OCI-LY3 (cell line): ENCODE measurements around the gene ANKRD42.

Source experiments
- H2AFZ ChIP-seq: fragments of 200-600, 300-600 bp; shearing (Covaris generic); 2 replicates; pipeline ENCODE4 v1.6.0; 2014; ENCODE audit warnings: antibody characterized with exemption, low read depth, low read length
- H3K27ac ChIP-seq: fragments of 200-600, 300-600 bp; sonication (generic); 2 replicates; pipeline ENCODE4 v1.5.1; 2014; ENCODE audit warnings: mild to moderate bottlenecking, low read length, moderate library complexity, mixed read lengths
- H3K27me3 ChIP-seq: fragments of 200-600, 300-600 bp; sonication (generic); 2 replicates; pipeline ENCODE4 v1.6.1; 2014; ENCODE audit warnings: low read depth, low read length, mixed read lengths
- H3K36me3 ChIP-seq: fragments of 200-600, 300-600 bp; sonication (generic); replicated peaks from 2 replicates; pipeline ENCODE3; 2014; ENCODE audit warnings: low read depth, low read length, mixed read lengths
- H3K4me1 ChIP-seq: fragments of 300-600, 200-600 bp; sonication (generic); 2 replicates; pipeline ENCODE4 v1.6.1; 2014; ENCODE audit warnings: low read length, mixed read lengths
- H3K4me2 ChIP-seq: fragments of 200-600, 300-600 bp; sonication (generic); 2 replicates; pipeline ENCODE4 v1.6.1; 2014; ENCODE audit warnings: low read length, mixed read lengths
- H3K4me3 ChIP-seq: fragments of 300-600, 200-600 bp; sonication (generic); 2 replicates; pipeline ENCODE4 v1.5.1; 2014; ENCODE audit warnings: antibody characterized with exemption, mild to moderate bottlenecking, low read length, moderate library complexity
- H3K79me2 ChIP-seq: fragments of 300-600, 200-600 bp; shearing (Covaris generic); 2 replicates; pipeline ENCODE4 v1.6.1; 2014; ENCODE audit warnings: mild to moderate bottlenecking, low read length, mixed read lengths
- H3K9ac ChIP-seq: fragments of 300-600, 200-600 bp; shearing (Covaris generic); 2 replicates; pipeline ENCODE4 v1.6.0; 2014; ENCODE audit warnings: mild to moderate bottlenecking, low read length, moderate library complexity
- H3K9me3 ChIP-seq: fragments of 200-600, 300-600 bp; shearing (Covaris generic); 2 replicates; pipeline ENCODE4 v1.6.1; 2014; ENCODE audit warnings: low read length, mixed read lengths; ENCODE audit not compliant: insufficient read depth
- H4K20me1 ChIP-seq: fragments of 200-600, 300-600 bp; sonication (generic); 2 replicates; pipeline ENCODE4 v1.6.1; 2016; ENCODE audit warnings: low read length, mixed read lengths; ENCODE audit not compliant: insufficient read depth
- EZH2phosphoT487 ChIP-seq: fragments of 200-600 bp; shearing (Covaris generic); IDR thresholded peaks from 2 replicates; pipeline ENCODE4 v1.6.1; 2018; ENCODE audit warnings: antibody characterized with exemption, mixed run types, low read depth
- TF ChIP-seq, protein P1 (sequence below): fragments of 200-600, 300-600 bp; sonication (generic); IDR thresholded peaks from 2 replicates; pipeline ENCODE4 v1.5.1; 2014; ENCODE audit warnings: antibody characterized with exemption, low read length, low read depth

The ANKRD42 gene

DNA sequence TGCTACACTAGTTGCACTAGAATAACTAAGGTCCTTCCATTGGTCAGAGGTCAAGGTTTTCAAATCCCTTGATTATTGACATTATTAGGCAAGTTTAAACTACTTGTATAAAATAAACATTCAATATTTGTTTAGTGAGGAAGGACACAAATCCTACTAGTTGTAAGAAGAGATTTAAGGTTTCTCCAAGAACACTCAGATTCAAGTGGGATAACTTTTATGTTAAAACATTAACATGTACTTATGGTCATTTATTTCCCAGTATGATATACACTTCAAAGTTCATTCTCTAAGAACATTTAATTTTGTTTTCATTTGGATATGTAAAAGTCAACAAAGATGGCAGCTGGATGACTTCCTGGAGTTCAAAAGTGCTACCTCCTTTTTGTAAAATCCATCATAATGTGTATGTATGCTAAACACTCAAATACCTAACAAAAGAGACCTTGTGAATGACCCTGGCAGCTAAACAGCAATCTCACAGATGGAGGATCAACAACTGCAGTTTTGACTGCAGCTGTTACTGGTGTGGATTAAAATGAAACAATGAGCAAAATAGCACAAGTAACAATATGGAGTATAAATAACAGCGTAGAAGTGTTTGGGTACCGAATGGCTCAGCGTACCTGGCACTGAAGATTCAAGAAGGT, 91.1 kb downstream of the ANKRD42 start:
- H3K9me3 ChIP-seq: no peaks in the 10 kb centered on the region
- no peak overlapping the region for H2AFZ ChIP-seq
- H3K9ac ChIP-seq: peak overlapping the region; percentile 96
- H3K4me3 ChIP-seq: peak overlapping the region; percentile 89
- H3K79me2 ChIP-seq: peaks cover 17% of the 10 kb centered on the region
- no peak overlapping the region for H3K27ac ChIP-seq
- TF ChIP-seq, protein P1, sequence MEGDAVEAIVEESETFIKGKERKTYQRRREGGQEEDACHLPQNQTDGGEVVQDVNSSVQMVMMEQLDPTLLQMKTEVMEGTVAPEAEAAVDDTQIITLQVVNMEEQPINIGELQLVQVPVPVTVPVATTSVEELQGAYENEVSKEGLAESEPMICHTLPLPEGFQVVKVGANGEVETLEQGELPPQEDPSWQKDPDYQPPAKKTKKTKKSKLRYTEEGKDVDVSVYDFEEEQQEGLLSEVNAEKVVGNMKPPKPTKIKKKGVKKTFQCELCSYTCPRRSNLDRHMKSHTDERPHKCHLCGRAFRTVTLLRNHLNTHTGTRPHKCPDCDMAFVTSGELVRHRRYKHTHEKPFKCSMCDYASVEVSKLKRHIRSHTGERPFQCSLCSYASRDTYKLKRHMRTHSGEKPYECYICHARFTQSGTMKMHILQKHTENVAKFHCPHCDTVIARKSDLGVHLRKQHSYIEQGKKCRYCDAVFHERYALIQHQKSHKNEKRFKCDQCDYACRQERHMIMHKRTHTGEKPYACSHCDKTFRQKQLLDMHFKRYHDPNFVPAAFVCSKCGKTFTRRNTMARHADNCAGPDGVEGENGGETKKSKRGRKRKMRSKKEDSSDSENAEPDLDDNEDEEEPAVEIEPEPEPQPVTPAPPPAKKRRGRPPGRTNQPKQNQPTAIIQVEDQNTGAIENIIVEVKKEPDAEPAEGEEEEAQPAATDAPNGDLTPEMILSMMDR: no peak
- TF ChIP-seq EZH2phosphoT487: no peak
- H3K4me2 ChIP-seq: peak overlapping the region; percentile 81
- peaks cover 11% of the 10 kb centered on the region for H3K4me1 ChIP-seq
- H3K36me3 ChIP-seq: no peaks in the 10 kb centered on the region
- no peaks in the 10 kb centered on the region for H4K20me1 ChIP-seq
- no peaks in the 10 kb centered on the region for H3K27me3 ChIP-seq

DNA sequence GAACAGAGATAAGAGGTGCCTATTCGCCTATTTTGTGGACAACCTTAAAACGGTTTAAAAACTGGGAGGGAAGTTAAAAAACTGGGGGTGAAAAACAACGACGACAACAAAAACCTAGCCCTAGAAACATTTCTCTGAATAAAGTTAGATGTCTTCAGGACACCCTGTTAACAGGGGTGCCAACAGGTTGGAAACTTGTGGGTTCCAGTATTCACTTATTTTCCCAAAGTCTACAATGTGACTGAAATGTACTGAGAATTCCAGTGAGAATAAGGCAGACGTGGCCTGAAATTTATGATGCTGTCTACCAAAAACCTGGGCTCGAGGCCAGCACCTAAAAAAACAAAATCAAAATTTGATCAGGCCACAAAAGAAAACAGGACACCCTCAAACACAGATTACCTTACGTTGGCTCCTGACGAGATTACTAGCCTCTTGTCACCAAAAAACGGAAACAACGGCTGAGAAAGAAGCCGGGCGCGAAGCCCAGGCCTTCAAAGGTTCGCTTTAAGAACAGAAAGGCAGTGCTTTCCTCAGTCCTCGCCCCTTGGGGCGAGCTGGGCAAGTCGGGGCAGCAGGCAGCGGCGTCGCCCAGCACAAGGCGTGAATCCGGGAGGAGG, 91.7 kb downstream of the ANKRD42 start:
- peak overlapping the region; percentile 96 for H3K9ac ChIP-seq
- no peaks in the 10 kb centered on the region for H3K9me3 ChIP-seq
- peaks cover 13% of the 10 kb centered on the region for H3K4me1 ChIP-seq
- TF ChIP-seq, protein P1: no peak
- TF ChIP-seq EZH2phosphoT487: no peak
- peaks cover 17% of the 10 kb centered on the region for H3K79me2 ChIP-seq
- H4K20me1 ChIP-seq: no peaks in the 10 kb centered on the region
- peak overlapping the region; percentile 79 for H2AFZ ChIP-seq
- H3K27me3 ChIP-seq: no peaks in the 10 kb centered on the region
- peak overlapping the region; percentile 81 for H3K4me2 ChIP-seq
- no peaks in the 10 kb centered on the region for H3K36me3 ChIP-seq
- H3K27ac ChIP-seq: peak overlapping the region; percentile 86
- peak overlapping the region; percentile 89 for H3K4me3 ChIP-seq

- H3K27me3 ChIP-seq: no peaks in the 10 kb centered on the region
- TF ChIP-seq, protein P1: no peak
- no peak for TF ChIP-seq EZH2phosphoT487
- peaks cover 13% of the 10 kb centered on the region for H3K4me1 ChIP-seq
Observed at GRCh38 chr11:83285771-83286528, 92.4 kb downstream of the ANKRD42 start, which contains the start of gene CCDC90B. CCDC90B (minus strand) TSS chr11:83286367; CDS start chr11:83285972, 395 bp downstream.

DNA sequence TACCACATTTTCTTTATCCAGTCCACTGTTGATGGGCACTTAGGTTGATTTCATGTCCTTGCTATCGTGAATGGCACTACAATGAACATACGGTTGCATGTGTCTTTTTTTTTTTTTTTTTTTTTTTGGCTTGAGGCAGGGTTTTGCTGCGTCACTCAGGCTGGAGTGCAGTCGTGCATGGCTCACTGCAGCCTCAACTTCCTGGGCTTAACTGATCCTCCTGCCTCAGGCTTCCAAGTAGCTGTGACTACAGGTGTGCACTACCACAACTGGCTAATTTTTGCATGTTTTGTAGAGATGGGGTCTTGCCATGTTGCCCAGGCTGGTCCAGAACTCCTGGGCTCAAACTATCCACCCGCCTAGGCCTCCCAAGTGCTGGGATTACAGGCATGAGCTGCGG, 94.1 kb downstream of the ANKRD42 start:
- H3K4me3 ChIP-seq: no peak overlapping the region
- TF ChIP-seq, protein P1: no peak
- TF ChIP-seq EZH2phosphoT487: no peak
- H3K4me1 ChIP-seq: peaks cover 13% of the 10 kb centered on the region
- H3K9me3 ChIP-seq: no peaks in the 10 kb centered on the region
- no peak overlapping the region for H3K27ac ChIP-seq
- H3K79me2 ChIP-seq: peaks cover 17% of the 10 kb centered on the region
- no peaks in the 10 kb centered on the region for H3K27me3 ChIP-seq
- no peak overlapping the region for H2AFZ ChIP-seq
- no peaks in the 10 kb centered on the region for H3K36me3 ChIP-seq
- H3K9ac ChIP-seq: no peak overlapping the region
- H4K20me1 ChIP-seq: no peaks in the 10 kb centered on the region
- H3K4me2 ChIP-seq: no peak overlapping the region

More at GRCh38 chr11:83285771-83286528, 92.4 kb downstream of the ANKRD42 start, which contains the start of gene CCDC90B:
- peak within 1 kb of the TSS; percentile 96 for H3K9ac ChIP-seq
- no peaks in the 10 kb centered on the region for H3K36me3 ChIP-seq
- peak within 1 kb of the TSS; percentile 81 for H3K4me2 ChIP-seq
- H3K79me2 ChIP-seq: peaks cover 17% of the 10 kb centered on the region
- no peaks in the 10 kb centered on the region for H4K20me1 ChIP-seq
- H3K4me3 ChIP-seq: peak within 1 kb of the TSS; percentile 89
- peak within 1 kb of the TSS; percentile 86 for H3K27ac ChIP-seq
- no peaks in the 10 kb centered on the region for H3K9me3 ChIP-seq
- H2AFZ ChIP-seq: peak within 1 kb of the TSS; percentile 99
